Retinal pigment epithelial cell (primary cell): Measurements from ENCODE around the gene SLC66A3.

Experiments used
- DNase-seq: peaks from one replicate; pipeline ENCODE4 v3.0.0-alpha.2; 2010; ENCODE audit warnings: low read depth
- H3K4me3 ChIP-seq: 2 replicates; pipeline ENCODE4 v1.5.1; 2011; ENCODE audit warnings: mild to moderate bottlenecking, low read length, control low read depth, moderate library complexity
- CTCF ChIP-seq: conservative IDR thresholded peaks from 2 replicates; pipeline ENCODE4 v1.5.1; 2011; ENCODE audit warnings: low read depth, low read length, control low read depth, inconsistent platforms

SLC66A3 gene

GRCh38 chr2:11213090-11213638 lies 57.9 kb downstream of the SLC66A3 start:
- TF ChIP-seq CTCF, result no peak
- no peak overlapping the region for H3K4me3 ChIP-seq
- DNase-seq, result no peak

DNA sequence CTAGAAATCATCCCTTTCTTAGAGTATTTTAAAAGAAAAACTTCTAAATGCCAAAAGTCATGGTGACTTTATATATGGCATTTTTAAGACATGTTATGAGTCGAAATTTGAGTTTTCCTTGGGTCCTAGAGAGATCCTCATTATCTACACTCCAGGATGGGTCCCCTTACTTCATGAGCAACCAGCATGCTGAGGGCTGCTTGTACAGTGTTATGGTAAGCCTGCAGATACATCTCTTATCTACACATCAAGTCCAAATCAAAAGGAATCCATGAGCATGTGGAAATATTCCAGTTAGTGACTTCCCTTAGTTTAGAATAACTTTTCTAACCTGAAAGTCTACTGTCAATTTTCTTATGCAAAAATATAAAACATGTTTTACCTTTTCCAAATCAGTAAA lies 58.7 kb downstream of the SLC66A3 start:
- no peak for DNase-seq
- TF ChIP-seq CTCF, result no peak
- H3K4me3 ChIP-seq, result no peak overlapping the region

DNA sequence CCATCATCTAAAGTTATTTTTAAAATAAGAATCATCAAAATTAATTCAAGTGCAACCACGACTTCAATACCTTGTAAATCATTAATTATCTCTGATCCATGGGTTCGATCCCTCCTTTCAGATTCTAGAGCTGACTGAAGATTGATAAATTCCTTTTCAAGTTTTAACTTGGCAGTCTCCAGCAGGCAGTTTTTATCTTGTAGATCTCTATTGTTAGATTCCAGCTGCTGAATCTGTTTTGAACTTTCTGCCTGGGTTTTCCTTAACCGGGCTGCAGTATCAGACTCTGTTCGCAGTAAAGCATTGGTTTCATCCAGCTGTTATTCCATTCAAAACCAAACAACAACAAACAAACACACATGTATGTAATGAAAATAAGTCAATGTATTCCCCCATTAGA lies 59.5 kb downstream of the SLC66A3 start:
- no peak for TF ChIP-seq CTCF
- no peak for DNase-seq
- no peak overlapping the region for H3K4me3 ChIP-seq

DNA sequence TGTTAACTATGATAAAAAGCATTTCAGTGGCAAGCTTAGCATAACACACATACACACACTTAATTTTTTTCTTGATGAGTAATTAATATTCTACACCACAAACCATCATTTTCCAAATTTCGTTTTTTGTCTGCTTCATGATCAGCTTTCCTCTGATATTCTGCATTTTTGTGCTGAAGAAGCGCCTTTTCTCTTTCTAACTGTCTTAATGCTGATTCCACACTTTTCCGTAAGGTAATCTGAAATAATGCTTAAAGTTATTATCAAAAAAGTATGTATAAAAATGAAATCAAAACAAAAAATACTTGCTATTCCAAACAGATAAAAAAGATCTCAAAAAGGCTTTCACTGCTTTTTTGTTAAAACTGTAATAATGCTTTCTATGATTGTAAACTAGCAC lies 60.1 kb downstream of the SLC66A3 start:
- H3K4me3 ChIP-seq, result no peak overlapping the region
- no peak for DNase-seq
- TF ChIP-seq CTCF, result no peak

DNA sequence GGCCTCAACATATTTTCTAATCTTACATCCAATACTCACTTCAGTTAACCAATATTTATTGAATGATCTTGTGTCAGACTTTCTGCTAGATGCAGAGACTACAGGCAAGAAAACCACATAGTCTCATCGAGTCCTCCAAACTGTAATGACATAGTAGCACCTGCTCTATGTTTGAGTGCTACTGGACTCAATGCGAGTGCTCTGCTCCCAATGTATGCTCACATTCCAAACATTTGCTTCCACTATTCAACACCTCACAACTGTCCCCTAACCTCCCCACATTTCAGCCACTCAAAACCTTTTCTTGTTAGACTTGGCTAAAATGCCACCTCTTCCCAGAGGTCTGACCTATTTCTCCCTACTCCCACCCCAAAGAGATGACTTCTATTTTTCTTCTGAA lies 65.2 kb downstream of the SLC66A3 start:
- DNase-seq, result no peak
- H3K4me3 ChIP-seq, result no peak overlapping the region
- no peak for TF ChIP-seq CTCF

- TF ChIP-seq CTCF, result no peak
- DNase-seq, result no peak
- H3K4me3 ChIP-seq, result no peak overlapping the region
Measured at GRCh38 chr2:11222845-11223244, 67.6 kb downstream of the SLC66A3 start.

DNA sequence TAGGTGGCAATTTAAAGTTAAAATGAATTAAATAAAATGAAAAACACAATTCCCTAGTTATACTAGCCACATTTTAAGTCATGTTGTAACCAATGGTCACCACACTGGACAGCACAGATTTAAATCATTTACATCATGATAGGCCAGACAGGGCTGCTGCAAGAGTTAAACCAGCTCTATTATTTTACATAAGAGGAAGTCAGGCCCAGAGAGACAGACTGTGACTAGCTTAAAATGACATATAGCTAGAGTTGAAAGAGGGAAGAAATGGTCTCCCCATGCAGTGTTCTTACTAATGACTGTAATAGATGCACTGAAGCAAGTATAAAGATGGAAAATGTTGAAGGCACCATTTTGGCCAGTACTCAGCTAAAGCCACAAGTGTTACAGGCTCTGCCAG lies 69.6 kb downstream of the SLC66A3 start:
- no peak for DNase-seq
- no peak for TF ChIP-seq CTCF

More for the DNA sequence above, 69.6 kb downstream of the SLC66A3 start:
- H3K4me3 ChIP-seq, result no peak overlapping the region
